ENCODE data around the gene GPRC5B. TPM values are rescaled to one million over a fixed set of nuclear protein-coding genes. Genes with fewer than 3 reads are reported as not detected.

The GPRC5B gene
- total RNA-seq, 4 donors from 2014 or later = 10.8 to 44.8 (median 24.0) TPM

GRCh38 chr16:19842426-19843157, 42.1 kb downstream of the GPRC5B start:
- no peak for TF ChIP-seq CTCF (IDR thresholded peaks at IDR 0.05; ENCODE audit: low read depth)

GRCh38 chr16:19841184-19841583, 43.5 kb downstream of the GPRC5B start:
- TF ChIP-seq CTCF (IDR thresholded peaks at IDR 0.05; ENCODE audit: low read depth) = no peak

GRCh38 chr16:19840524-19841110, 44.0 kb downstream of the GPRC5B start:
- TF ChIP-seq CTCF (IDR thresholded peaks at IDR 0.05; ENCODE audit: low read depth) = no peak

- TF ChIP-seq CTCF (IDR thresholded peaks at IDR 0.05; ENCODE audit: low read depth) = no peak
Observed at GRCh38 chr16:19837984-19838707, 46.5 kb downstream of the GPRC5B start.

GRCh38 chr16:19837331-19837980, 47.2 kb downstream of the GPRC5B start:
- TF ChIP-seq CTCF (IDR thresholded peaks at IDR 0.05; ENCODE audit: low read depth) = no peak

- TF ChIP-seq CTCF (IDR thresholded peaks at IDR 0.05; ENCODE audit: low read depth) = no peak
Observed at GRCh38 chr16:19835968-19836421, 48.7 kb downstream of the GPRC5B start.

- TF ChIP-seq CTCF (IDR thresholded peaks at IDR 0.05; ENCODE audit: low read depth) = no peak
Observed at GRCh38 chr16:19835196-19835595, 49.5 kb downstream of the GPRC5B start.
